IPS-NIHi7 (cell line): ENCODE data around the gene CHST5.

Source experiments
- DNase-seq: peaks from one replicate; pipeline ENCODE4 v3.0.0; 2012; ENCODE audit warnings: mixed read lengths; ENCODE audit errors: extremely low spot score

CHST5 gene

GRCh38 chr16:75535901-75536300, at the start of gene CHST5:
TSS of gene CHST5 (minus strand) at chr16:75536108. CDS start at chr16:75530384, 5,724 bp downstream.
- DNase-seq = no peak

GRCh38 chr16:75584108-75584507, 48.2 kb upstream of the CHST5 start:
- no peak for DNase-seq

- no peak for DNase-seq
These were observed 43.5 kb upstream of the CHST5 start for GRCh38 chr16:75579281-75579834.

- no peak for DNase-seq
These were observed 42.8 kb upstream of the CHST5 start for GRCh38 chr16:75578725-75579124.

- DNase-seq = no peak
These were observed 42.3 kb upstream of the CHST5 start for GRCh38 chr16:75578212-75578611.

- DNase-seq = no peak
These were observed 40.5 kb upstream of the CHST5 start for GRCh38 chr16:75576384-75576811.

- no peak for DNase-seq
These were observed 40.0 kb upstream of the CHST5 start for GRCh38 chr16:75575958-75576357.

GRCh38 chr16:75573955-75574354, 38.0 kb upstream of the CHST5 start:
- no peak for DNase-seq

GRCh38 chr16:75572864-75573542, 37.1 kb upstream of the CHST5 start:
- no peak for DNase-seq

- no peak for DNase-seq
These were observed 34.6 kb upstream of the CHST5 start for GRCh38 chr16:75570396-75571065.

GRCh38 chr16:75567911-75568310, 32.0 kb upstream of the CHST5 start:
- DNase-seq = no peak

GRCh38 chr16:75566758-75567255, 30.9 kb upstream of the CHST5 start:
- DNase-seq = peak; percentile 17

GRCh38 chr16:75566040-75566757, 30.3 kb upstream of the CHST5 start, which contains the start of gene GABARAPL2:
TSS of gene GABARAPL2 (plus strand) at chr16:75566379. CDS start at chr16:75566487, 108 bp downstream.
- peak; percentile 93 for DNase-seq

- DNase-seq = no peak
These were observed 29.7 kb upstream of the CHST5 start for GRCh38 chr16:75565640-75566039.

GRCh38 chr16:75559564-75560372, 23.9 kb upstream of the CHST5 start:
- DNase-seq = no peak

GRCh38 chr16:75558846-75559401, 23.0 kb upstream of the CHST5 start:
- DNase-seq = no peak

- no peak for DNase-seq
These were observed 20.6 kb upstream of the CHST5 start for GRCh38 chr16:75556431-75556950.

- peak; percentile 96 for DNase-seq
These were observed 20.0 kb upstream of the CHST5 start, which contains the start of gene TMEM231 for GRCh38 chr16:75555707-75556430. TSS of gene TMEM231 (minus strand) at chr16:75556252. CDS start at chr16:75556209, 43 bp downstream.

- peak; percentile 92 for DNase-seq
These were observed 19.4 kb upstream of the CHST5 start for GRCh38 chr16:75555213-75555706.

GRCh38 chr16:75552951-75553350, 17.0 kb upstream of the CHST5 start:
- DNase-seq = no peak
